Measurements from ENCODE around the gene TUBB2B.

The TUBB2B gene

DNA sequence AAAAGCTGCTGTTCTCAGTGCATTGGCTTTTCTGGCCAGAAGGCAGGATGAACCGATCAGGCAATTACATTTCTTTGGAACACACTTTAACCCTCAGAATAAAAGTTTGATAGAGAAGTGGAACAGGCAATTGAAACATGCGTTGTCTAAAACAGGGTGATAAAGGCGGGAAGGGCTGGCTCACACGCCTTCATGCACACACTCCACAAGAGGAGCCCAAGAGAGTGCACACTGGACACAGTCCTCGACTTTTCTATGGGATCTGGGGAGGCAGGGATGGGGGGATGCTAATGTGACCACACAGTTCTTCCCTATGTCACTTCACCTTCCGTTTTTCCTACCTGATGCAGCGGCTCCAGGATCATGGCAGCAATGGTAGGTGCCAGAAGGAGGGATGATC, 39.2 kb downstream of the TUBB2B start:
- TF ChIP-seq, protein P1, sequence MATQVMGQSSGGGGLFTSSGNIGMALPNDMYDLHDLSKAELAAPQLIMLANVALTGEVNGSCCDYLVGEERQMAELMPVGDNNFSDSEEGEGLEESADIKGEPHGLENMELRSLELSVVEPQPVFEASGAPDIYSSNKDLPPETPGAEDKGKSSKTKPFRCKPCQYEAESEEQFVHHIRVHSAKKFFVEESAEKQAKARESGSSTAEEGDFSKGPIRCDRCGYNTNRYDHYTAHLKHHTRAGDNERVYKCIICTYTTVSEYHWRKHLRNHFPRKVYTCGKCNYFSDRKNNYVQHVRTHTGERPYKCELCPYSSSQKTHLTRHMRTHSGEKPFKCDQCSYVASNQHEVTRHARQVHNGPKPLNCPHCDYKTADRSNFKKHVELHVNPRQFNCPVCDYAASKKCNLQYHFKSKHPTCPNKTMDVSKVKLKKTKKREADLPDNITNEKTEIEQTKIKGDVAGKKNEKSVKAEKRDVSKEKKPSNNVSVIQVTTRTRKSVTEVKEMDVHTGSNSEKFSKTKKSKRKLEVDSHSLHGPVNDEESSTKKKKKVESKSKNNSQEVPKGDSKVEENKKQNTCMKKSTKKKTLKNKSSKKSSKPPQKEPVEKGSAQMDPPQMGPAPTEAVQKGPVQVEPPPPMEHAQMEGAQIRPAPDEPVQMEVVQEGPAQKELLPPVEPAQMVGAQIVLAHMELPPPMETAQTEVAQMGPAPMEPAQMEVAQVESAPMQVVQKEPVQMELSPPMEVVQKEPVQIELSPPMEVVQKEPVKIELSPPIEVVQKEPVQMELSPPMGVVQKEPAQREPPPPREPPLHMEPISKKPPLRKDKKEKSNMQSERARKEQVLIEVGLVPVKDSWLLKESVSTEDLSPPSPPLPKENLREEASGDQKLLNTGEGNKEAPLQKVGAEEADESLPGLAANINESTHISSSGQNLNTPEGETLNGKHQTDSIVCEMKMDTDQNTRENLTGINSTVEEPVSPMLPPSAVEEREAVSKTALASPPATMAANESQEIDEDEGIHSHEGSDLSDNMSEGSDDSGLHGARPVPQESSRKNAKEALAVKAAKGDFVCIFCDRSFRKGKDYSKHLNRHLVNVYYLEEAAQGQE (IDR thresholded peaks at IDR 0.05; ENCODE audit: insufficient read depth in 1 of 2, low read depth in 2 of 2, low read length in 2 of 2) = no peak
- TF ChIP-seq SIN3A (IDR thresholded peaks at IDR 0.05; ENCODE audit: borderline replicate concordance, insufficient read depth, low read length) (no peak), FOXP2 (optimal IDR thresholded peaks at IDR 0.05; ENCODE audit: borderline replicate concordance, extremely low read depth, extremely low read length, insufficient read depth) (no peak), POLR2AphosphoS5 (IDR thresholded peaks at IDR 0.05; ENCODE audit: low read depth, low read length) (no peak), TAF1 (IDR thresholded peaks at IDR 0.05; ENCODE audit: borderline replicate concordance, insufficient read depth, low read length) (no peak)

DNA sequence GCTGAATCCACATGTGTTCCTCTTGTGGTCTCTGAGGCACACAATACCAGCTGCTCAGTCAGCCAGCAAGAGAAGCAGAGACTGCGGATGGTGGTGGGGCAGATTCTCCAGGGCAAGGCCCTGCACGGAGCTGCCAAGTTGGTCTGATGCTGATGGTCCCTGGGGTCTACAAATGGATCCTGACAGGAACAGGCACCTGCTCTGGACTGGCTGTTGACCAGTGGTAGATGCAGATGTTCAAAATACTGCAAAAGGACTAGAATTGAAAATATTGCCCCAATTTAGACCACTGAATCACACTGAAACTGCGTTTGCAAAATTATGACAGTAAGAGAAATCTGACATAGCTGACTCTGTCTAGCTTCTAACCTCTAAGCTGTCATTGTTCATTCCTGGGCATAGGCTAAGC, 40.5 kb downstream of the TUBB2B start:
- TF ChIP-seq, protein P1 (IDR thresholded peaks at IDR 0.05; ENCODE audit: insufficient read depth in 1 of 2, low read depth in 2 of 2, low read length in 2 of 2) = no peak
- TF ChIP-seq SIN3A (IDR thresholded peaks at IDR 0.05; ENCODE audit: borderline replicate concordance, insufficient read depth, low read length) (no peak), FOXP2 (optimal IDR thresholded peaks at IDR 0.05; ENCODE audit: borderline replicate concordance, extremely low read depth, extremely low read length, insufficient read depth) (no peak), POLR2AphosphoS5 (IDR thresholded peaks at IDR 0.05; ENCODE audit: low read depth, low read length) (no peak), TAF1 (IDR thresholded peaks at IDR 0.05; ENCODE audit: borderline replicate concordance, insufficient read depth, low read length) (no peak)

DNA sequence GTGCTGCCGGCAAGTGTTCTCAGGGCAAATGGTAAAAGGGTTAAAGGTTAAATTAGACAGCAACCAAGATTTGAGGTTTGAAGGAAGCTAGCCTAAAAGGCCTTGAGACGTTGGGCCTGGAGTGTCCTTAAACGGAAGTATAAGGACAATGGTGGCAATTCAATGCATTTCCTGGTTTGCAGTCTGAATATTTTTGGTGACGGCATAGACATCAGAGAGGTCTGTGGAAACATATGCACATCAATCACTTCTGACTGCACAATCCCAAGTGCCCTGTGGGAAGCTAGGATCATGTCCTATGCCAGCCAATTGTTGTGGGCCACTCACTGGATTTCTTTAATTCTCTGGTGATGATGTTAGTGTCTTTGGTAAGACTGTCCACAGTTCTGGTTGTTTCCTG, 44.4 kb downstream of the TUBB2B start:
- TF ChIP-seq SIN3A (IDR thresholded peaks at IDR 0.05; ENCODE audit: borderline replicate concordance, insufficient read depth, low read length) (no peak), TAF1 (IDR thresholded peaks at IDR 0.05; ENCODE audit: borderline replicate concordance, insufficient read depth, low read length) (no peak), POLR2AphosphoS5 (IDR thresholded peaks at IDR 0.05; ENCODE audit: low read depth, low read length) (no peak), FOXP2 (optimal IDR thresholded peaks at IDR 0.05; ENCODE audit: borderline replicate concordance, extremely low read depth, extremely low read length, insufficient read depth) (no peak)
- TF ChIP-seq, protein P1 (IDR thresholded peaks at IDR 0.05; ENCODE audit: insufficient read depth in 1 of 2, low read depth in 2 of 2, low read length in 2 of 2) = no peak

DNA sequence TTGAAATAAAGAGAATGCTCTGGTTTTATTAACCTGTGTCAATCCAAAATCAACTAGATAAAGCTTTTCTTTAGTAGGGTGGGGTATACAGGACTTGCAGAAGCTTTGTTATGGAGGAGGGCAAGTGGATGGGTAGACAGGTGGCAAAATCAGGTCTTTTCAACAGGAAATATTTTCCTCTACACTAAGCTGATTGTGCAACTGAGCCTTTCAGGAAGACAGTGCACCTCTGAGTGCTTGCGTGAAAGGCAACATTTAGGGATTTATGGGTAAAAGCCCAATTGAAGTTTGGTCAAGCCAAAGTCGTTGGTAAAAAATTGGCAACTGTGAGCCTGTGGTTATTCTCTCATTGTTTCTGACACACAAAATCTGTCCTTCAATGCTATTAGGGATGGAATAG, 46.3 kb downstream of the TUBB2B start:
- TF ChIP-seq, protein P1 (IDR thresholded peaks at IDR 0.05; ENCODE audit: insufficient read depth in 1 of 2, low read depth in 2 of 2, low read length in 2 of 2) = no peak
- TF ChIP-seq POLR2AphosphoS5 (IDR thresholded peaks at IDR 0.05; ENCODE audit: low read depth, low read length) (no peak), SIN3A (IDR thresholded peaks at IDR 0.05; ENCODE audit: borderline replicate concordance, insufficient read depth, low read length) (no peak), TAF1 (IDR thresholded peaks at IDR 0.05; ENCODE audit: borderline replicate concordance, insufficient read depth, low read length) (no peak), FOXP2 (optimal IDR thresholded peaks at IDR 0.05; ENCODE audit: borderline replicate concordance, extremely low read depth, extremely low read length, insufficient read depth) (no peak)

DNA sequence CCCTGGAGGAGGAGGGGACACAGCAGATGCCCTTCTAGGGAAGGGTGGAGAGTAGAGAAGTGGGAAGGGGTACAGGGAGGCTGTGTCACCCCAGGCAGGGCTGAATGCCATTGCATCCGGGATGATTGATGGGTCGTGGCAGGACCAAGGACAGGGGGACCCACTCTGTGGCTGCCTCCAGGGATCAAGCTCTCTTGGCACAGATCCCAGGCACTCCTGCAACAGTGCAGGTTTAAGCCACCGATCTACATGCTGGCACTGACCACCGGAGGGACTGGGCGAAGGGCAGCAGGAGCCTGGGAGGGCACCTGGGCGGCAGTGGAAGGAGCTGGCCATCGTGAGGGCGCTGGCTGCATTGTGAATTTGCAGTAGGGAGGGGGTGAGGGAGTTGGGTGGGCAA, 47.5 kb downstream of the TUBB2B start:
- TF ChIP-seq, protein P1 (IDR thresholded peaks at IDR 0.05; ENCODE audit: insufficient read depth in 1 of 2, low read depth in 2 of 2, low read length in 2 of 2) = 0 out of 4 replicates have a peak, but pooled peaks of 1 of the 2 experiments have one; percentile 42
